Measurements from ENCODE around the gene GFI1B.

GFI1B gene

DNA sequence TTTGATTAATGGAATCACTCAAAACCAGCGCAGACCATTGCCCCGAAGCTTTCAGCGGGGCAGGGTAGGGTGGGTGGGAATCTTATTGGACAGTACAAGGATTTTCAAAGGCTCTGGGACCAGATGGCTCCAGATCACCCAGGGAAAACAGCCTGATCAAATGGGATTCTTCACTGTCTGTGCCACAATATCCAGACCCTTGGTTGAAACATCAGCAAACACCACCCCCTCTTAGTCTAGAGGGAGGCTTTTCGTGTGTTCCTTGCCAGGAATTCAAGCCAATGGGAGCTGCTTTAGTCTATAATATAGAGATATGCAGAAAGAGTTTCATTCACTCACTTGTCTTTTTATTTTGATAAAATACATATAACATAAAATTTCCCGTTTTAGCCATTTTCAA lies 1.7 kb downstream of the GFI1B start:
- no peak overlapping the region for H3K4me3 ChIP-seq (replicated peaks in 1 of 2; ENCODE audit: low read depth in 2 of 2, low read length in 2 of 2)
- DNase-seq (ENCODE audit: low read depth in 2 of 2) = no peak
- TF ChIP-seq, protein P1, sequence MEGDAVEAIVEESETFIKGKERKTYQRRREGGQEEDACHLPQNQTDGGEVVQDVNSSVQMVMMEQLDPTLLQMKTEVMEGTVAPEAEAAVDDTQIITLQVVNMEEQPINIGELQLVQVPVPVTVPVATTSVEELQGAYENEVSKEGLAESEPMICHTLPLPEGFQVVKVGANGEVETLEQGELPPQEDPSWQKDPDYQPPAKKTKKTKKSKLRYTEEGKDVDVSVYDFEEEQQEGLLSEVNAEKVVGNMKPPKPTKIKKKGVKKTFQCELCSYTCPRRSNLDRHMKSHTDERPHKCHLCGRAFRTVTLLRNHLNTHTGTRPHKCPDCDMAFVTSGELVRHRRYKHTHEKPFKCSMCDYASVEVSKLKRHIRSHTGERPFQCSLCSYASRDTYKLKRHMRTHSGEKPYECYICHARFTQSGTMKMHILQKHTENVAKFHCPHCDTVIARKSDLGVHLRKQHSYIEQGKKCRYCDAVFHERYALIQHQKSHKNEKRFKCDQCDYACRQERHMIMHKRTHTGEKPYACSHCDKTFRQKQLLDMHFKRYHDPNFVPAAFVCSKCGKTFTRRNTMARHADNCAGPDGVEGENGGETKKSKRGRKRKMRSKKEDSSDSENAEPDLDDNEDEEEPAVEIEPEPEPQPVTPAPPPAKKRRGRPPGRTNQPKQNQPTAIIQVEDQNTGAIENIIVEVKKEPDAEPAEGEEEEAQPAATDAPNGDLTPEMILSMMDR (IDR thresholded peaks at IDR 0.05; ENCODE audit: low read depth, low read length) = no peak

DNA sequence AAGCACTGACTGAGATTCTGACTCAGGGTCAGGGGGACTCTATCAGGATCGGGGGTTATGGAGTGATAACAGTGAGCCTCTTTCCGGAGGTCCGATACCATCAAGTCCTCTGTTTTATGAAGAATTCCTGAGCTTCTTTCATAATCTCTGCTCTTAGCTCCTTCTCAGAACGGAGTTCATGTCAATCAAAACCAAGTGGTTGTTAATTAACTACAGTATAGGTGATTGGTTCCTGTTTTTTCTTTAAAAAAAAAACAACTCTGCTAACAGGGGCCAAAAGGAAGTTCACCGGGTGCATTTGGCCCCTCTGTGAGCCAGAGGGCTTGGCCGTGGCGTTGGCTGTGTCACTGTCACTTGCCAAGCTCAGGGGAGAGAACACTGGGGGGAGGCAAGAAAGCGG lies 4.0 kb downstream of the GFI1B start:
- no peak overlapping the region for H3K4me3 ChIP-seq (replicated peaks in 1 of 2; ENCODE audit: low read depth in 2 of 2, low read length in 2 of 2)
- DNase-seq (ENCODE audit: low read depth in 2 of 2) = no peak
- TF ChIP-seq, protein P1 (IDR thresholded peaks at IDR 0.05; ENCODE audit: low read depth, low read length) = no peak

DNA sequence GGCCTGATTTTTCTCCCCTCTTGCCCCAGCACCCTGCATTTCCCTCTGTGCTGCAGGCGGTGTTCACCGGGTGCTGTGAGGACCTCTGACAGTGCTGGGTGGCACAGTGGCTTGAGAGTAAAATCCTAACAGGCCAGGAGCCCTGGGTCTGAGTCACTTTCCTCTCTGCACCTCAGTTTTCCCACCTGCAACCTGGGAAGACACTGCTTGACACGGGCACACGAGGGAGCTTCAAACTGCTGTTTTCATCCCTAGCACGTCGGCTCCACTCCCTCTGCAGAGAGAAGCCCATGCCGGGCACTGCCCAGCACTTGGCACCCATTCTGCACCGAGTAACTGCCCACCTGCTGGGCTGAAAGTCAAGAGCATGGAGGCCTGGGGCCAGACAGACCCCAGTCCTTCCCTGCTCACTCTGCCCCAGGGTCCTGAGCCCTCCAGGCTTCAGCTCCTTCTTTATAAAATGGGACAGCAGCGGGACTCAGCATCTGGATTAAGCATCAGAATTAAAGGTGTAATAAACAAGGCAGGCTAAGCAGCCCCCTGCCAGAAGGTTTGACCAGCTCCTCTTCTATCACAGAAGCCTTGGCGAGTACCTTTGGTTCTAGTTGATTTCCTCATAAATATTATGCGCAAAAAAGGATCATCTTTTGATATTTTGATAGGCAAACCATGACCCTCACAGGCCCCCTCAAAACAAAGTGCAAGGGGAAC lies 5.2 kb downstream of the GFI1B start:
- TF ChIP-seq, protein P1 (IDR thresholded peaks at IDR 0.05; ENCODE audit: low read depth, low read length) = no peak
- DNase-seq (ENCODE audit: low read depth in 2 of 2) = no peak
- no peak overlapping the region for H3K4me3 ChIP-seq (replicated peaks in 1 of 2; ENCODE audit: low read depth in 2 of 2, low read length in 2 of 2)

DNA sequence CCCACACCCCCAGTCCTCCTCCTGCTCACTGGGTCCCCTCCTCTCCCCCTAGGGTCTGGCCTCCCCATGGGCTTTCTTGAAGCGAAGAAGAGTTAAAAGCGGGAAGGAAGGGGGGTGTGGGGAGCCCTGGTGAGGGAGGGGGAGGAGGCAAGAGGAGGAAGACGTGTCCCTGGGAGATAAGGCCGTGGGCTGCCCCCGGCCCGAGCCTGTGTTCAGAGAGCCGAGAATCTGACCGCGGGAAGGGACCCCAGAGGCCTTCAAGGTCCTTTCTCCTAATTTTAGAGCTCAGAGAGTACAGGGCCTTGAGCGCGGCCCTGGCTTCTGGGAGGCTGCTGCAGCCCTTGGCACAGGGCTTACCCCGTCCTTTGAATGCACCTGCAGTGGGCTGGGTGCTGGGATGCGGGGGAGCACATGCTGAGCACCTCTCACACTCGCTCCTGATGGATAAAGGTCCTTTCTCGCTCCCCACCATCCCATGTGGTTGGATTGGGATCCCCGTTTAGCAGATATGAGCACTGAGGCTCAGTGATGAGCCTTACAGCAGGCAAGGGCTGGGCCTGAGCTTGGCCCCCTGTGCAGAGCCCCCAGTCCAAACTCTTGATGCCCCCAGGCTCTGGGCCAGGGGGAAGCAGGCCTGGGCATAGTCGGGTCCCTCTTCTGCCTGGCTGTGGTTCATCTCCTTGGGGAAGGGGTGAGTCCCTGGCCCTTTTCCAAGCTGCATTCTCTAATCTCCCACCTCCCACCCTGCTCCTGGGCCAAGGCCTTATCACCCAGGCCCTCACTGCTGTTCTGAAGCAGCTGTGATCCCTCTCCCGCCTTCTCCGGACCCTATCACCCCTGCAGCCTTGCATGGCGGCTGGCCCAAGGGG lies 5.9 kb downstream of the GFI1B start:
- no peak for DNase-seq (ENCODE audit: low read depth in 2 of 2)
- TF ChIP-seq, protein P1 (IDR thresholded peaks at IDR 0.05; ENCODE audit: low read depth, low read length) = no peak
- no peak overlapping the region for H3K4me3 ChIP-seq (replicated peaks in 1 of 2; ENCODE audit: low read depth in 2 of 2, low read length in 2 of 2)

DNA sequence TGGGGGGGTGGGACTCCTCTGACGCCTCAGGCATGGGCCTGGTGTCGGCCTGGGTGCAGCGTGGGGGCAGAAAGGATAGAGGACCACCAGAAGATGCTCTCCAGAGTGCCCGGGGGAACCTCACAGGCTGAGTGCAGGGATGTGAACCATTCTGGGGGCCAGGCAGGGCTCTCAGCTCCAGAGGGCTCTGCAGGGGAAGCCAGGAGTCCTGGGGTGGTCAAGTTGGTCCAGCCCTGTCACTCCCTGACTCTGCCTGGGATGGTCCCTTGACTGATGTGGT lies 6.5 kb downstream of the GFI1B start:
- H3K4me3 ChIP-seq (replicated peaks in 1 of 2; ENCODE audit: low read depth in 2 of 2, low read length in 2 of 2) = no peak overlapping the region
- TF ChIP-seq, protein P1 (IDR thresholded peaks at IDR 0.05; ENCODE audit: low read depth, low read length) = no peak
- no peak for DNase-seq (ENCODE audit: low read depth in 2 of 2)

DNA sequence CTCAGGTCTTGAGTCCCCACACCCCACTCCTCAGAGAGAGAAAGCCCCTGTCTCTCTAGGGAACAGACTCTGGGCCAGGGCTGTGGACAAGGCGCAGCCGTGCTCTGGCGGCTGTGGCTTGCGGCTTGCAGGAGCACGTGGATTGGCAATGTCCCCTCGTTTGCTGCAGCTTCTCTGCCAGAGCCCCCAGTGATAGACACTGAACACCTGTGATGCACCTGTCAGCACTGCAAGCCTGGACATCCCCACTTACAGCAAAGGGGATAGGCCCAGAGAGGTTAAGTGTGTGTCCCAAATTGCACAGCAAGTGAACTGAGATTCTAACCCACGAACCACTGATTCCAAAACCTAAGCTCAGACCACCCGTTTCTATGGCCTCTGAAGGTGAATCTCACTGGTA lies 7.0 kb downstream of the GFI1B start:
- TF ChIP-seq, protein P1 (IDR thresholded peaks at IDR 0.05; ENCODE audit: low read depth, low read length) = no peak
- no peak overlapping the region for H3K4me3 ChIP-seq (replicated peaks in 1 of 2; ENCODE audit: low read depth in 2 of 2, low read length in 2 of 2)
- no peak for DNase-seq (ENCODE audit: low read depth in 2 of 2)

All from cardiac fibroblast (primary cell).